ENCODE results near the gene KLKB1.

DNA sequence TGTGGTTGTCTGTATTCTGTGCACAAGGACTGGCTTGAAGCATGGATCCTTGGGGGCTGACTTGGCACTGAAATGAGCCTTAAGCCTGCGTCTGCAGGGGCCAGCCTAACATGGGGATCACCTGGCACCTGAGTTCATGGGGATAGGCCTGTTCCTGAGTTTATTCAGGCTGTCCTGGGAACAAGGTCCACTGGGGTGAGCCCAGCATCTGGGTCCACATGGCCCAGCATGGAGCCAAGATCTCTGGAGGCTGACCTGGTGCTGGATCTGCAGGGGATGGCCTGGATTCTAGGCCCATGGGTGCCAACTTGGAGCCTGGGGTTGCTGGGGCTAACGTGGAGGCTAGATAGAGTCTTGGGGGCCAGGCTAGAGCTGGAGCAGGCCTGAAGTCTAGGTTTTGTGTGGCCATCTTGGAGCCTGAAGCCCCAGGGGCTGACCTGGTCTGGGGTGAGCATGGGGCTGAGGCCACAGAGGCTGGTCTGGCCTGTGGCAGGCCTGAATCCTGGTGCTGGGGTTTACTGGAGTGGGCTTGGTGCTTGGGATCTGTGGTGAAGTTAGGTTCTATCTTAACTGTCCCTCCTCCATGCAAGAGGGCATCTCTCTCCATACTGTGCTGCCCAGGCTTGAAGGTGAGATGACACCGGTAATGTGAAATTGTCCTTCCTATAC lies 652 bp upstream of the KLKB1 start:
- no peak for TF ChIP-seq CTCF (IDR thresholded peaks at IDR 0.05)
- TF ChIP-seq NFYB (CRISPR knock-in tag; conservative IDR thresholded peaks at IDR 0.05; ENCODE audit: low read depth), result no peak
- no peak for TF ChIP-seq MAX (CRISPR knock-in tag; IDR thresholded peaks at IDR 0.05)
- TF ChIP-seq, protein P1, sequence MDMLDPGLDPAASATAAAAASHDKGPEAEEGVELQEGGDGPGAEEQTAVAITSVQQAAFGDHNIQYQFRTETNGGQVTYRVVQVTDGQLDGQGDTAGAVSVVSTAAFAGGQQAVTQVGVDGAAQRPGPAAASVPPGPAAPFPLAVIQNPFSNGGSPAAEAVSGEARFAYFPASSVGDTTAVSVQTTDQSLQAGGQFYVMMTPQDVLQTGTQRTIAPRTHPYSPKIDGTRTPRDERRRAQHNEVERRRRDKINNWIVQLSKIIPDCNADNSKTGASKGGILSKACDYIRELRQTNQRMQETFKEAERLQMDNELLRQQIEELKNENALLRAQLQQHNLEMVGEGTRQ (CRISPR knock-in tag; IDR thresholded peaks at IDR 0.05), result no peak
- no peak for TF ChIP-seq ZNF121 (CRISPR knock-in tag; IDR thresholded peaks at IDR 0.05)
- no peak for TF ChIP-seq GRHL2 (CRISPR knock-in tag; IDR thresholded peaks at IDR 0.05; ENCODE audit: insufficient replicate concordance, severe bottlenecking)
- no peak for TF ChIP-seq CBFB (CRISPR knock-in tag; IDR thresholded peaks at IDR 0.05; ENCODE audit: low read depth)
- no peak for TF ChIP-seq ZNF671 (CRISPR knock-in tag; IDR thresholded peaks at IDR 0.05)
- TF ChIP-seq ESRRA (CRISPR knock-in tag; IDR thresholded peaks at IDR 0.05; ENCODE audit: borderline replicate concordance), result no peak
